Tibial artery (tissue), 4 donors: Measurements from ENCODE around the gene C13orf42.

ENCODE experiments used
- DNase-seq, 2 donors: peaks; one replicate each; pipeline ENCODE4 v3.0.0-alpha.2; 2019
- H3K27ac ChIP-seq, 2 donors: fragments of 200-600 bp; sonication (generic) in 1 of 2; 1 replicate in 1 of 2; 2 replicates in 1 of 2; pipeline ENCODE4 v1.5.1; 2018 to 2019; ENCODE audit warnings: mild to moderate bottlenecking in 1 of 2
- H3K27me3 ChIP-seq, 2 donors: fragments of 200-600 bp; sonication (generic) in 1 of 2; one replicate each; pipeline versions ENCODE4 v1.5.1 to v1.6.0; 2016 to 2019
- H3K36me3 ChIP-seq, 3 donors: fragments of 200-600 bp; sonication (generic) in 2 of 3; one replicate each; pipeline ENCODE4 v1.5.1; 2016 to 2019; ENCODE audit warnings: mild to moderate bottlenecking in 2 of 3
- H3K4me1 ChIP-seq, 4 donors: fragments of 200-600 bp; sonication (generic) in 2 of 4; 1 replicate in 3 of 4; 2 replicates in 1 of 4; pipeline ENCODE4 v1.5.1; 2016 to 2019
- H3K4me3 ChIP-seq, 2 donors: fragments of 200-600 bp; sonication (generic) in 1 of 2; 1 replicate in 1 of 2; 2 replicates in 1 of 2; pipeline ENCODE4 v1.5.1; 2018 to 2019; ENCODE audit warnings: mild to moderate bottlenecking in 2 of 2
- H3K9me3 ChIP-seq, 3 donors: fragments of 200-600 bp; sonication (generic) in 1 of 3; one replicate each; pipeline ENCODE4 v1.5.1; 2016 to 2019
- intact Hi-C: fragments of 100-400 bp; cut with DNase I; formaldehyde crosslinking; loops from one replicate; pipeline ENCODE4 v1.15.0; 2023; ENCODE audit warnings: low total_unique reads
- TF ChIP-seq, protein P1 (sequence below), 2 experiments: fragments of 200-600 bp in 1 of 2; fragments of 450-650 bp in 1 of 2; IDR thresholded peaks; one replicate each; pipeline ENCODE4 v1.5.1; 2017 to 2019; ENCODE audit warnings: antibody characterized with exemption in 2 of 2, mild to moderate bottlenecking in 1 of 2, moderate library complexity in 1 of 2

The C13orf42 gene

DNA sequence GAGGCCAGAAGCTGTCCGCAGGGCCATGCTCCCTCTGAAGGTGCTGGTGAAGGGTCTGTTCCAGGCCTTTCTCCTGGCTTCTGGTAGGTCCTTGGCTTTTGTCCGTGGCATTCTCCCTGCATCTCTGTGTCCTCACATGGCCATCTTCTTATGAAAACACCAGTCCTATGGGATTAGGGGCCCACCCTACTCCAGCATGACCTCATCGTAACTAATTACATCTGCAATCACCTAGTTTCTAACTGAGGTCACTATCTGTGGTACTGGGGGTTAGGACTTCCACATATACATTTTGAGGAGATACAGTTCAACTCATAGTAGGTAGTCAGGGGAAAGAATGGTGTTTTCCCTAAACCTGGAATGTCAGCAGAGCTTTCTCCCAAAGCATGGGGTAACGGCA, 3.1 kb downstream of the C13orf42 start:
- no peaks in the 10 kb centered on the region for H3K36me3 ChIP-seq
- no peak for DNase-seq
- H3K4me3 ChIP-seq, result no peak overlapping the region
- no peaks in the 10 kb centered on the region for H3K27me3 ChIP-seq
- H3K27ac ChIP-seq, result no peak overlapping the region
- TF ChIP-seq, protein P1, sequence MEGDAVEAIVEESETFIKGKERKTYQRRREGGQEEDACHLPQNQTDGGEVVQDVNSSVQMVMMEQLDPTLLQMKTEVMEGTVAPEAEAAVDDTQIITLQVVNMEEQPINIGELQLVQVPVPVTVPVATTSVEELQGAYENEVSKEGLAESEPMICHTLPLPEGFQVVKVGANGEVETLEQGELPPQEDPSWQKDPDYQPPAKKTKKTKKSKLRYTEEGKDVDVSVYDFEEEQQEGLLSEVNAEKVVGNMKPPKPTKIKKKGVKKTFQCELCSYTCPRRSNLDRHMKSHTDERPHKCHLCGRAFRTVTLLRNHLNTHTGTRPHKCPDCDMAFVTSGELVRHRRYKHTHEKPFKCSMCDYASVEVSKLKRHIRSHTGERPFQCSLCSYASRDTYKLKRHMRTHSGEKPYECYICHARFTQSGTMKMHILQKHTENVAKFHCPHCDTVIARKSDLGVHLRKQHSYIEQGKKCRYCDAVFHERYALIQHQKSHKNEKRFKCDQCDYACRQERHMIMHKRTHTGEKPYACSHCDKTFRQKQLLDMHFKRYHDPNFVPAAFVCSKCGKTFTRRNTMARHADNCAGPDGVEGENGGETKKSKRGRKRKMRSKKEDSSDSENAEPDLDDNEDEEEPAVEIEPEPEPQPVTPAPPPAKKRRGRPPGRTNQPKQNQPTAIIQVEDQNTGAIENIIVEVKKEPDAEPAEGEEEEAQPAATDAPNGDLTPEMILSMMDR (IDR thresholded peaks at IDR 0.05), result no peak
- intact Hi-C loops, result no loop called here
- no peaks in the 10 kb centered on the region for H3K9me3 ChIP-seq
- no peaks in the 10 kb centered on the region for H3K4me1 ChIP-seq

DNA sequence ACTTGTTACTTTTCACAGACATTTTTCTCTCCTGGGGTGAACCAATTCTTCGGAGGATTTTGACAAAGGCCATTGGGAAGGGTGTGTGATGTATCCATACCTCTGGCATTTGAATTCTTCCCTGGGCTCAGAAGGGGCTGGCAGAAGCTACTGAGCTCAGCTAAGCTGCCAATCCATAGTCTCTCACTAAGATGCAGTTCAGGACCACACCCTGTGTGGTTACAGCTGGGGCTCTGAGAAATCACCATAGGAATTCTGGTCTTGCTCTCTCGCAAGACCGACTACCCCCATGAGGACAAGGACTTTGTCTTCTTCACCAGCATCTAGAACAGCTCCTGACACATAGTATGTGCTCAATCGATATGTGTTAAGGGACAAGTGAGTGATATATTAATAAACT, 6.0 kb downstream of the C13orf42 start:
- TF ChIP-seq, protein P1 (IDR thresholded peaks at IDR 0.05), result no peak
- intact Hi-C loops, result no loop called here
- Histone ChIP-seq H3K4me1 (no peaks in the 10 kb centered on the region), H3K36me3 (no peaks in the 10 kb centered on the region), H3K27ac (no peak overlapping the region), H3K4me3 (no peak overlapping the region), H3K27me3 (peaks cover 0 to 4% of the 10 kb centered on the region in 2 donors), H3K9me3 (no peaks in the 10 kb centered on the region)
- no peak for DNase-seq

DNA sequence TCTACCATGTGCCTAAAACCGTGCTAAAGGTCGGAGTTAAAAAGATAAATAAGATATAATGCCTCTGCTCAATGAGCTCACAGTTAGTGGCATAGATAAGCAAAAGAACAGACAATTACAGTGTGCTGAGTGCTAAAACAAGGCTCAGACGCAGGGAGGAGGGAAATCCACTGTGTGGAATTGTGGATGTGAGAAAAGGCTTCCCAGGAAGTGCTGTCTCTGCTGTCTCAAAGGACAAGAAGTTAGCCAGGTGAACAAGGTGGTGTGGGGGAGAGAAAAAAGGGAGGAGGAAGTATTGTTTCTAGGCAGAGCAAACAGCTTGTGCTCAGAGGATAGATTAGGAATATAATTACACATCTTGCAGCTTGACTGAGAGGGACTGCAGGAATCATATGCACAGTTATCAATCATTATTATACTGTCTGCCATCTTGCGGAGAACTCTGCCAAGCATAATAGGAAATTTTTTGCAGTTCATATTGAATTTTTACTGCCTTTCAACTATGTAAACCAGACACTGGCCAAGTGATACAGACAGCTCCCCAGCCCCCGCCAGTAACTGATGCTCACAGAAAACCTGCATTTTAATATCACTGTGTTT, 9.3 kb downstream of the C13orf42 start:
- Histone ChIP-seq H3K27me3 (peaks cover 0 to 4% of the 10 kb centered on the region in 2 donors), H3K4me1 (no peaks in the 10 kb centered on the region), H3K4me3 (no peak overlapping the region), H3K36me3 (no peaks in the 10 kb centered on the region), H3K9me3 (no peaks in the 10 kb centered on the region), H3K27ac (no peak overlapping the region)
- DNase-seq, result no peak
- TF ChIP-seq, protein P1 (IDR thresholded peaks at IDR 0.05), result no peak
- intact Hi-C loops, result no loop called here

DNA sequence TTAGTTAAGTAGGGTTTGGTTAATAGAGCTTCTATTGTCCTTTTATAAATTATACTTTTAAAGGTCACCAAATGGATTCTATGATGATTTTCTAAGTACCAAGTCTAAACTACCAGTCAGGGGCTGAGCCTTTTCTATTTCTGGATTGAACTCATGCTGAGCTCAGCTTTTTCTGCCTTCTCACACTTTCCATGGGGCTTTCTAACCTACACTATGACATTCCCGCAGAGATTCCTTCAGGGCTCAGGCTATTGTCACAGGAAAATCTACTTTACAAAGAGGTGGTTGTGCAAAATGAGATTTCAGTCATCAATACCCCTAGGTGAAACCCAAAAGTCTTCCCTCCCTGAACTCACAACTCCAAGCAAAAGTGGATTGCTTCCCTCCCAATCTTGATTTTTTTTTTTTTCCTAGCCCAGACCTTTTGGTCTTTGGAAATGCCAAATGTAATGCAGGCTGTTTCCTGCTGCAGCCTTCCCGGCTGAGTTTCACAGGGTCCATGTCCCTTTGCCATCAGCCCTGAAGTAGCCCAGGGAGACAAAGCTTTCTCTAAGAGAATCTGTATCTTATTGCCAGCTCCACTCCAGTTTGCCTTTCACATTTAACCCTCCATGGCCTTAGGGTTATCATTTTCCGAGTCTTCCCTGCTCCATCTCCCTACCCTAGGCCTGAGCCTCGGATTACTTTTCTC, 13.6 kb downstream of the C13orf42 start:
- Histone ChIP-seq H3K27me3 (peaks cover 0 to 4% of the 10 kb centered on the region in 2 donors), H3K36me3 (no peaks in the 10 kb centered on the region), H3K27ac (no peak overlapping the region), H3K4me3 (no peak overlapping the region), H3K9me3 (no peaks in the 10 kb centered on the region), H3K4me1 (no peaks in the 10 kb centered on the region)
- intact Hi-C loops, result no loop called here
- no peak for DNase-seq
- TF ChIP-seq, protein P1 (IDR thresholded peaks at IDR 0.05), result no peak

DNA sequence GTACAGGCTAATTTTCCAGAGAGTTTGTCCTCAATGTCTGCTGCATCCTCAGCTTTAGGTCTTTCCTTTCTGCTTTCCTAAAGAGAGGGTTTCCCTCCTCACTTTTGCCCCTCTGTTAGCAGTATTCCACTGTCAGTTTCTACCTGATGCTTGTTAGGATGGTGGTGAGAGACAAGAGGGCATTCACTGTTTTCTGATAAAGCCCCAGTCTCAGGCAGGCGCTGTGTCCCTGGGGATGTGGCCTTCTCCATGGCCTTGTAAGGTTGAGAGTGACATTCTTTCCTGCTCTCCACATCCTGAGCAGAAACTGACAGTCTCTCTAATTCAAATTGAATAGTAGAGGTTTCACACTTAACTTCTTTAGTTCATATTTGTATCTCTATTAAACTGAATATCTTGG, 14.9 kb downstream of the C13orf42 start:
- no peaks in the 10 kb centered on the region for H3K36me3 ChIP-seq
- H3K4me1 ChIP-seq, result no peaks in the 10 kb centered on the region
- no peak for DNase-seq
- H3K9me3 ChIP-seq, result no peaks in the 10 kb centered on the region
- H3K27me3 ChIP-seq, result peaks cover 0 to 4% of the 10 kb centered on the region in 2 donors
- intact Hi-C loops, result no loop called here
- TF ChIP-seq, protein P1 (IDR thresholded peaks at IDR 0.05), result no peak
- no peak overlapping the region for H3K4me3 ChIP-seq
- no peak overlapping the region for H3K27ac ChIP-seq
